OCI-LY3 (cell line): ENCODE measurements around the gene DERL2.

Experiments used
- EZH2phosphoT487 ChIP-seq: fragments of 200-600 bp; shearing (Covaris generic); IDR thresholded peaks from 2 replicates; pipeline ENCODE4 v1.6.1; 2018; ENCODE audit warnings: antibody characterized with exemption, mixed run types, low read depth
- TF ChIP-seq, protein P1 (sequence below): fragments of 200-600, 300-600 bp; sonication (generic); IDR thresholded peaks from 2 replicates; pipeline ENCODE4 v1.5.1; 2014; ENCODE audit warnings: antibody characterized with exemption, low read length, low read depth

DNA sequence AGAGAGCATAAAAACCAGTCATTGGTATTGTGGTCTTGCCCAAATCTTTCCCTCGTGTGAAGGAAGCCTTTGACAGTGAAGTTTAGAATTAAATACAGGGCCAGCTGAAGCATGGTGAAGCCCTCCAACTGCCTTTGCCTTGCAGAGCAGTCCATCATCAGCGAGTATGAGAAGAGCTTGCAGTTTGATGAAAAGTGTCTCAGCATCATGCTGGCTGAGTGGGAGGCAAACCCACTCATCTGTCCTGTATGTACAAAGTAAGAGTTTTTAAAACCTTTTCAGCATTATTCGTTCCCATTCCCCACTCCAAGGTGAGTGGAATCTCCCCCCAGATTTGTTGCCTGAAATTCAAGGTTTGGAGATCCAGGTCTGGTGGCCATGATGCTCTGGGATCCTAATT lies 60.2 kb downstream of the DERL2 start:
- TF ChIP-seq, protein P1, sequence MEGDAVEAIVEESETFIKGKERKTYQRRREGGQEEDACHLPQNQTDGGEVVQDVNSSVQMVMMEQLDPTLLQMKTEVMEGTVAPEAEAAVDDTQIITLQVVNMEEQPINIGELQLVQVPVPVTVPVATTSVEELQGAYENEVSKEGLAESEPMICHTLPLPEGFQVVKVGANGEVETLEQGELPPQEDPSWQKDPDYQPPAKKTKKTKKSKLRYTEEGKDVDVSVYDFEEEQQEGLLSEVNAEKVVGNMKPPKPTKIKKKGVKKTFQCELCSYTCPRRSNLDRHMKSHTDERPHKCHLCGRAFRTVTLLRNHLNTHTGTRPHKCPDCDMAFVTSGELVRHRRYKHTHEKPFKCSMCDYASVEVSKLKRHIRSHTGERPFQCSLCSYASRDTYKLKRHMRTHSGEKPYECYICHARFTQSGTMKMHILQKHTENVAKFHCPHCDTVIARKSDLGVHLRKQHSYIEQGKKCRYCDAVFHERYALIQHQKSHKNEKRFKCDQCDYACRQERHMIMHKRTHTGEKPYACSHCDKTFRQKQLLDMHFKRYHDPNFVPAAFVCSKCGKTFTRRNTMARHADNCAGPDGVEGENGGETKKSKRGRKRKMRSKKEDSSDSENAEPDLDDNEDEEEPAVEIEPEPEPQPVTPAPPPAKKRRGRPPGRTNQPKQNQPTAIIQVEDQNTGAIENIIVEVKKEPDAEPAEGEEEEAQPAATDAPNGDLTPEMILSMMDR, result no peak
- TF ChIP-seq EZH2phosphoT487, result no peak
